Adipocyte (in vitro differentiated cells): ENCODE measurements around the gene TSPAN32.

Experiments used
- DNase-seq: peaks from one replicate; pipeline ENCODE4 v3.0.0-alpha.2; 2015; ENCODE audit warnings: low read depth
- H3K27me3 ChIP-seq: replicated peaks from 2 replicates; pipeline ENCODE4 v1.7.0; 2013; ENCODE audit warnings: mild to moderate bottlenecking, low read length, moderate library complexity; ENCODE audit not compliant: control insufficient read depth, insufficient read depth
- H3K36me3 ChIP-seq: 2 replicates; pipeline ENCODE4 v1.7.0; 2013; ENCODE audit warnings: low read length, mild to moderate bottlenecking, moderate library complexity; ENCODE audit not compliant: control insufficient read depth, insufficient read depth, severe bottlenecking
- H3K4me1 ChIP-seq: 2 replicates; pipeline ENCODE4 v1.7.0; 2013; ENCODE audit warnings: mild to moderate bottlenecking, low read length, moderate library complexity; ENCODE audit not compliant: control insufficient read depth, insufficient read depth
- H3K4me3 ChIP-seq: 2 replicates; pipeline ENCODE4 v1.7.0; 2013; ENCODE audit warnings: mild to moderate bottlenecking, low read length, moderate library complexity
- H3K9ac ChIP-seq: 2 replicates; pipeline ENCODE4 v1.7.0; 2013; ENCODE audit warnings: mild to moderate bottlenecking, low read length, moderate library complexity
- H3K9me3 ChIP-seq: 2 replicates; pipeline ENCODE4 v1.7.0; 2013; ENCODE audit warnings: mild to moderate bottlenecking, low read length, moderate library complexity; ENCODE audit not compliant: control insufficient read depth

TSPAN32 gene

DNA sequence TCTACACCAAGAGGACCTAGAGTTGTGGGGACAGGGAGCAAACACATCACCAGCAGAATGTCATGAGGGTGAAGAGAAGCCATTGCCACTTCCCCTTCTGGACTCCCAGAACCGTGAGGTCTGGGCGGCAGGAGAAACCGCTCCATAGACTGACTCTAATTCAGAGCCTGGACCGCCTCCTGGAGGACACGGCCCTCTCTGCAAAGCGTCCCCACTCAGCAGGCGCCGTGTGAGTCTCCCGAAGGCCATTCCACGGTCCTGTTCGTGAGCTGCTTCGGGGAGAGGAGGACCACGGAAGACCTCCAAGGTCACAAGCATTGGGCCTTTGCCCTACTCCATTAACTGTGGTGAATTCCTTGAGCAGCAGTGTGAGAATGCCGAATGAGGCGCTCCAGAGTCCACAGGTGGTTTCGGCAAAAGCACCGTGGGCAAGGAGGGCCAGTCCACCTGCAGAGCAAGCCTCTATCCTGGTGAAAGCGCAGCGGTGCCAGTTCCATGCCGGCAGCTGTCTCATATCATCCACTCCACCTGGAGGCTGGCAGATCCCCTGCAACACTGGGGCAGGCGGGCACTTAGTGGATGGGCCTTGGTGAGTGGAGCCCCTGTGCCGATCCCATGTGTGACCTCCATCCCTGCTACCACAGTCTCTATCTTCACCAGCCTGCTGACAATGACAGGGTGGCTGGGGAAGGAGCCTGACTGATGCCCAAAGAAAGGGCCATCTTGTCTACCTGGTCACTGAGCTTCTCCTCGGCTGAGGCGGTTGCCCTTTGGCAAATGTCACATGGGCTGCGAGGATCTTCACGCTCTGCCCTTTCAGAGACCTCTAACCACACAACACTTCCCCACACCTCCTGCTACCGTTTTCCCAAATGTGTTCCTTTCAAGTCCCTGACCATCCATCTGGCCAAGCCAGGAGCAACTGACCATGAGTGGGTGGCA, 7.6 kb upstream of the TSPAN32 start:
- H3K27me3 ChIP-seq = peaks cover 53% of the 10 kb centered on the region

DNA sequence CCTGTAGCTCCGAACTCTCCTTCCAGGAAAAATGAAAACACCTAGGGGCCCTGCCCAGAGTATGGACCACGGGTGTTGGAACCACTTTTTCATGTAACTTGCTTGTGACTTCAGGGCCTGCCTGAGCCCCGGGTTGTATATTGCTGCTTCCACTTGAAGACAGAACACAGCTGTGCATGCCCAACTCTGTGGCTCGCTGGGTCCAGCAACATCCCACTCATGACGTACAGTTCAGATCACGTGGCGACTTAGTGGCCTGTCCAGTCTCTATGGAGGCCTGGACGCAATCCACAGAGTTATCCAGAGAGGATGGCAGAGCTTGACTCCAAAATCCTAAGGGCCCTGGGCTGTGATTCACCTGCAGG, 6.9 kb upstream of the TSPAN32 start:
- Histone ChIP-seq H3K4me1 (no peaks in the 10 kb centered on the region), H3K4me3 (no peak overlapping the region), H3K27me3 (peaks cover 49% of the 10 kb centered on the region), H3K9ac (no peak overlapping the region), H3K36me3 (no peaks in the 10 kb centered on the region), H3K9me3 (no peaks in the 10 kb centered on the region)
- DNase-seq = no peak

More for the DNA sequence above, 7.6 kb upstream of the TSPAN32 start:
- Histone ChIP-seq H3K4me3 (no peak overlapping the region), H3K9me3 (no peaks in the 10 kb centered on the region), H3K4me1 (no peaks in the 10 kb centered on the region), H3K9ac (no peak overlapping the region), H3K36me3 (no peaks in the 10 kb centered on the region)
- DNase-seq = no peak

DNA sequence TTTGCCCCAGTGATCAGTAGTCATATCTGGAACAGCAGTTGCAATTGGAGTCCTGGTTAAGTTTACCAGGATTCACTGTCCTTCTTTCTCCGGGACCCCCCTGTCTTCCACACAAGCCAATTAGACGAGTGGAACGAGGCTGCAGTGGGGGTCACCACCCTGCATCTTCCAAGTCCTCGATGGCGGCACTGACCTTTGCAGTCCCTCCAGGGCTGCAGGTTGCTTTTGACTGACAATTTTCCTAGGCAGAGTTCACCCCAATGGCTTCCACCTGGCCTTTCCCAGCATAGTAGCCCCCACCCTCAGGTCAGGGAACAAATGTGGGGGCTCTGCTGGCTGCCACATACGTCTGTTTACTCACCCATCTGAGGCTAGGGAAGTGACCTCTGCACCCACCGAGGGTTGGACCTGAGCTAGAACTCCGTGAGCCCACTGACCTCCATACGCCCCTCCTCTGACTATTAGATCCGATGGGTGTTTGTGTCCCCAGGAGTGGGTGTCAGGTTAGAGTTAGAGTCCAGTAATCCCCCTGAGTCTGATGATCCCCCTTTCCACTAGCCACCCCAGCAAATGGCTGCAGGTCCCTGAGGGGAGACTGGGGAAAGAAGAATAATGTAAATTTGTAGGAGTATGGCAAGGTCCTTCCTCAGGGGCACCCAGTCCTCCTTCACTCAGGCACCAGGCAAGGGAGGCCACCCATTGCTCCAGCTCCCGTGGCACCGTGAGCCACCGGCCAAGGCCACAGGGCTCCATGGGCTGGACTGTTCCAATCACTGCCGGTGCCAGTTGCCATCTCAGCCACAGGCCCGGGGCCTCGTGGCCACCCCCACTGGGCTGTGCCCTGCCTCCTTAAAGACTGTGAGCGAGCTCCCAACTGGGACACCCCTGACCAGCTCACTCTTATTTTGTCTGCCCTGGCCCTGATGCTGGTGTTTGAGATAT, 5.6 kb upstream of the TSPAN32 start:
- peaks cover 45% of the 10 kb centered on the region for H3K27me3 ChIP-seq
- H3K4me1 ChIP-seq = no peaks in the 10 kb centered on the region
- no peak for DNase-seq
- no peaks in the 10 kb centered on the region for H3K36me3 ChIP-seq
- H3K9me3 ChIP-seq = no peaks in the 10 kb centered on the region
- no peak overlapping the region for H3K9ac ChIP-seq
- no peak overlapping the region for H3K4me3 ChIP-seq

DNA sequence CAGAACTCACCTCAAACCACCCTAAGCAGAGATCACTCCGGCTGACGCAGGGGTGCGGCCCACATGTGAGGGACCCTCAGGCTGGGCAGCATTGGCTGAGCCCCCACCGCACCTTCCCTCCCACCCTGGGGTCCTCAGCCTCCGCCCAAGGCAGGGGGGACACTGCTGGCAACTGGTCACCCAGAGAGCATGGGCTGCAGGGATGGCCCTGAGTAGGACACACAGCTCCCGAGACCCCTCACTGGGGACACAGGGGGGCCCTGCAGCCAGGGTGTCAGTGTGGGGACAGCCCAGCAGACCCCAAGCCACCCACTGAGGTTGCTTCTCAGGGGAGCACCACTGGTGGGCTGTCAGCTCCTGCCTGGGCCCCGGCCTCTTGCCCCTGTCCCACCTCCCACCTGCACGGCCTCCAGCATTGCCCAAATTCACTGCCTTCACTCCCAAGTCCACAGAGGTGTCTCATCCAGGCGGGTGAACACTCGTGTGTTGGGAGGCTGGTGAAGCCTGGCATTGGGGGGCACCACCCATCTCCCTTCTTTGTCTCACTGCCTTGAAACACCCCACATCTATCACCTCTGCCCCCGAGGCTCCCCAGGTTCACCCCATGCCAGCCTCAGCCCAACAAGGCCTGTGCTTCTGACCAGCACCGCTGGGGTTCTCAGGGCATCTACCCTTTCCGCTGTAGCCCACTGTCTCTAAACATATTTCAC, 4.7 kb upstream of the TSPAN32 start:
- H3K9me3 ChIP-seq = no peaks in the 10 kb centered on the region
- H3K4me1 ChIP-seq = no peaks in the 10 kb centered on the region
- no peaks in the 10 kb centered on the region for H3K36me3 ChIP-seq
- no peak for DNase-seq
- H3K4me3 ChIP-seq = no peak overlapping the region
- H3K9ac ChIP-seq = no peak overlapping the region
- peaks cover 45% of the 10 kb centered on the region for H3K27me3 ChIP-seq

DNA sequence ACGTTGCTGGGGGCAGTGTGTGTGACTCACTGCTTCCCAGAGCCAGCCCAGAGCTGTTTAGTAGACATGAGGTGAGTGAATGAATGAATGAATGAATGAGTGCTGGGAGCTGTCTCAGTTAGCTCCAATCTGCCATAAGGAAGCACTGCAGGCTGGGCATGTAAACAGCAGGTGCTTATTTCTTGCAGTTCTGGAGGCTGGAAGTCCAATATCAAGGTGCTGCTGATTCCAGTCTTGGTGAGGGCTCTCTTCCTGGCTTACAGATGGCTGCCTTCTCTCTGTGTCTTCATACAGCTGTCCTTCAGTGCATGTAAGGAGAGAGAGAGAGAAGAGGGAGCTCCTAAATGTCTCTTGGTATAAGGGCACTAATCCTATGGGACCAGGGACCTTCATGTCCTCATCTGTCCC, 4.2 kb upstream of the TSPAN32 start:
- Histone ChIP-seq H3K27me3 (peaks cover 45% of the 10 kb centered on the region), H3K4me1 (no peaks in the 10 kb centered on the region), H3K36me3 (no peaks in the 10 kb centered on the region), H3K4me3 (no peak overlapping the region), H3K9ac (no peak overlapping the region), H3K9me3 (no peaks in the 10 kb centered on the region)
- no peak for DNase-seq

DNA sequence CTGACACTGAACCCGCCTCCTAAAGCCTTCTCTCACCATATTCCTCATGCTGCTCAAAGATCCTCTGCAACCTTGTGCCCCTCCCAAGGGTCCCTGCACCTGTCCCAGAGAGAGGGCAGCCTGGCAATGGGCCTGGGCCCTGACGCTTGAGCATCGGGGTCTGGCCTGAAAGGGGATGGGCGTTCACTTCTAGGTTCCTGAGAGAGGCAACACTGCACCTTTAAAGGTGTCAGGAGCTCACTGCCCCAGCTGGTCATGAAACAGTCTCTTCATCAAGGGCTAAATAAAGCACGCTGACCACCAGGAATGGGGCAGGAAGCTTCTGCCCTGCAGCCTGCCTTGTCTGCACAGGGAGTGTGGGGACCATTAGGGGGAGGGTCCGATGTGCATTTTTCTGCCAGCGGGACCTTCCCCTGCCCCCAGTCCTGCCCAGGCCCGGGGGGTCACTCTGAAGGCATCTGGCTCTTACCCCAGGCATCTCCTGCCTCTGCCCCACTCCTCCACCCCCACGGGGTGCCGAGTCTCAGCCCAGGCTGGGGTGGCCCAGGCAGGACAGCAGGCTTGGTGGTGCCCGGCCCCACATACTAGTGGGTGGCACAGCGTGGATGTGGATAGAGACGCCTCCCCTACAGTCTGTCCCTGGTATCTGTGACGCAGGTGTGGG, 3.5 kb upstream of the TSPAN32 start:
- no peak for DNase-seq
- H3K9me3 ChIP-seq = no peaks in the 10 kb centered on the region

DNA sequence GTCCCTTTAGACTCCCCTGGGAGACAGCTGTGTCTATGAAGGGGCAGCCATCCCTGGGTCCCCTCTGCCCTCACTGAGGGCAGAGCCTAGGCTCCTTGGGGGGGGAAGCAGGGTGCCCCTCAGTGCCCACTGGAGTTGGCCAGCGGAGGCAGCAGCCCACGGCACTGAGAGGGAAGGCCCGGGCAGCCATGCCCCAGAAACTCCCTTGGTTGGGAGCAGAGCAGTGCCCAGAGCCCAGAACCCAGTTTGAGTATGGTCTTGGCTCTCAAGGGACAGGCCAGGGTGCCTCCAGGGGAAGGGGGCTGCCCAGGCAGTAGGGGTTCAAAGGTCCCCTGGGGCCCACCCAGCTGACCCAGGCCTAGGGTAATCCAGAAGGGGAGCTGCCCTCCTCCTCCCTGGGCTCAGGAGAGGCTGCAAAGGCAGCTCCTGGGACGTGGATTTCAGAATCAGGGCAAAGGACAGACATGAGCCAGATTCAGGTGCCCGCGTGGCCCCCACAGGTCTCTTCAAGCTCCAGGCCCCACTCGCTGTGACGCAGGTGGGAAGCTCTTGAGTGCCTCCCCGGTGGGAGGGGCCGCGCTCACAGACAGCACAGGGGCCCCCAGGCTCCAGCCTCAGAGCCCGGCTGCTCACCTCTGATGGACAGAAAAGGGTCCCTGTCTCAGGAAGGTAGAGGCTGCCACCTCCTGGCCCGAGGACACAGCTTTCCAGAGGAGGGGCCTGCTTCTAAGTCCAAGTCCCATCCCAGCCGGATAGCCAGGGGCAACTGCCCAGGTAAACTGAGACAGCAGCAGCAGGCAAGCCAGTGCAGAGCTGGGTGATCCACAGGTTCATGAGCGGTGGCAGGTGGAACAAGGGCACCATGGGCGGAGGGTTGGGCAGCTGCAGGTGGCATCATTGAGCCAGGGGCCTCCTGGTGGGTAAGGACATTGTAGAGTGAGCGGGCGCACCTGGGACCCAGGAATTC, 2.7 kb upstream of the TSPAN32 start:
- H3K4me3 ChIP-seq = no peak overlapping the region
- no peaks in the 10 kb centered on the region for H3K36me3 ChIP-seq
- H3K4me1 ChIP-seq = no peaks in the 10 kb centered on the region
- H3K9ac ChIP-seq = no peak overlapping the region
- H3K27me3 ChIP-seq = peaks cover 38% of the 10 kb centered on the region
- DNase-seq = no peak
- no peaks in the 10 kb centered on the region for H3K9me3 ChIP-seq

More for the DNA sequence above, 3.5 kb upstream of the TSPAN32 start:
- H3K4me3 ChIP-seq = no peak overlapping the region
- no peaks in the 10 kb centered on the region for H3K36me3 ChIP-seq
- no peaks in the 10 kb centered on the region for H3K4me1 ChIP-seq
- H3K9ac ChIP-seq = no peak overlapping the region
- peaks cover 44% of the 10 kb centered on the region for H3K27me3 ChIP-seq

DNA sequence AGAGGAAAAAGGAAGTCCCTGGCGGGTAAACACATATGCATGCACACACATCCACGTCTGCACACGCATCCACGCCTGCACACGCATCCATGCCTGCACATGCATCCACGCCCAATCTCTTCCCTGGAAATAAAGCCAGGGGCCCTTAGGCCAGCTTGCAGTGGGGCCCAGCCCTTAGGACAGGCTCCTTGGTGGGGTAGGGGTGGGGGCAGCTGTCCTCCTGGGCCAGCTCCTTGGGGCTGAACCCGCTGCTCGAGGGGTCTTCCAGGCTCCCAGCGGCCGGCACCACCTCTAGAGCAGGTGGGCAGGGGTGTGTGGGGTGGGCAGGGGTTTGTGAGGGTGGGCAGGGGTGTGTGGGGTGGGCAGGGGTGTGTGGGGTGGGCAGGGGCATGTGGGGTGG, 2.0 kb upstream of the TSPAN32 start:
- DNase-seq = no peak
- Histone ChIP-seq H3K9me3 (no peaks in the 10 kb centered on the region), H3K27me3 (peaks cover 31% of the 10 kb centered on the region), H3K4me1 (no peaks in the 10 kb centered on the region), H3K4me3 (no peak overlapping the region), H3K9ac (no peak overlapping the region), H3K36me3 (no peaks in the 10 kb centered on the region)

DNA sequence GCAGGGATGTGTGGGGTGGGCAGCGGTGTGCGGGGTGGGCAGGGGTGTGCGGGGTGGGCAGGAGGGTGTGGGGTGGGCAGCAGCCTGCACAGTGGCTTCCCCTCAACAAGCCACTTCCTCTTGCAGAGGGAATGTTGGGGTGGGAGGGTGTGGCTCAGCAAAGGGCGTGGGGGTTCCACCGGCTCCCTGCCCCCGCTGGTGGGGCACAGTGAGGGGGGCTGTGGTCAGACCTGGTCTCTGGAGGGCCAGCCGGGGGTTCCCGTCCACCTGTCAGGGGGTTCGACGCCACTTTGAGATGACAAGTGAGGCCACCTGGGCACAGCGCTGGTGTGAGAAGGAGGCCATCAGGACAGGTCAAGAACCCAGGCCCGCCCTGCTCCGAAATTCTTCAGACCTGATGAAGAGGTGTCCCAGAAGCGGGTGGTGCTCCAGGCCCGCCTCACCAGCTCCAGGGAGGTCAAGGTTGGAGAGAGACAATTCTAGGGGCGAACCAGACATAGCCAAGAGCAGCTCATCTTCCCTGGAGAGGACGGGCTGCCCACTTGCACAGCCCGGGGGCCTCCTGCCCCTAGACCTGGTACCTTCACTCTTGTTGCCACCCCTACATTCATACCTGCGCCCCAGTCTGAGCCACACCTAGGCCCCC, 1.4 kb upstream of the TSPAN32 start:
- Histone ChIP-seq H3K4me1 (peaks cover under 1% of the 10 kb centered on the region), H3K9ac (no peak overlapping the region), H3K27me3 (peaks cover 30% of the 10 kb centered on the region), H3K9me3 (no peaks in the 10 kb centered on the region), H3K4me3 (no peak overlapping the region), H3K36me3 (no peaks in the 10 kb centered on the region)
- no peak for DNase-seq
